Measurements from ENCODE around the gene MAL. TPM values are rescaled to one million over a fixed set of nuclear protein-coding genes. Genes with fewer than 3 reads are reported as not detected.

MAL gene
- total and polyA plus RNA-seq, 2 of the 8 experiments (the other 6 are each of a cell fraction or from before 2014, with no cell fraction given): not detected

GRCh38 chr2:95046371-95047112 is 21.0 kb downstream of the MAL start:
- H4K20me1 ChIP-seq (replicated peaks in 1 of 2; ENCODE audit: control insufficient read depth in 1 of 2, insufficient read depth in 2 of 2, low read length in 2 of 2): no peaks in the 10 kb centered on the region
- no peak overlapping the region for H4K8ac ChIP-seq (ENCODE audit: extremely low read depth, insufficient read depth, low read length)
- H3K79me1 ChIP-seq (ENCODE audit: low read depth, low read length): no peaks in the 10 kb centered on the region; the same call in 1 of the 2 replicates
- H2AK5ac ChIP-seq (ENCODE audit: low read depth, low read length): no peak overlapping the region
- WGBS, 2 experiments (ENCODE audit: extremely low coverage in 1 of 2, insufficient coverage in 1 of 2, insufficient read length in 1 of 2, insufficient replicate concordance in 2 of 2, low coverage in 1 of 2, low lambda C conversion rate in 2 of 2, missing lambda C conversion rate in 1 of 2): 86% methylated on average over 10 of the region's 13 CpGs; no CpG with 5 or more reads in 1 of the 2 experiments
- no peak for FAIRE-seq
- H2BK20ac ChIP-seq (ENCODE audit: low read length): no peak overlapping the region
- POLR2A ChIA-PET (ENCODE audit: partially characterized antibody): no interaction called here
- no peak overlapping the region for H3K9ac ChIP-seq (replicated peaks in 1 of 4; ENCODE audit: extremely low read depth in 1 of 4, low read depth in 3 of 4, low read length in 3 of 4)
- no peak overlapping the region for H3K4me3 ChIP-seq (ENCODE audit: extremely low read depth in 1 of 4, insufficient read depth in 2 of 4, low read depth in 3 of 4, low read length in 4 of 4)
- DNase-seq (ENCODE audit: low read depth in 1 of 2, low spot score in 2 of 2): no peak
- no peak overlapping the region for H3K27ac ChIP-seq (ENCODE audit: low read depth, low read length)
- H3K14ac ChIP-seq (ENCODE audit: insufficient read length): no peak overlapping the region
- no peak overlapping the region for H2BK5ac ChIP-seq (ENCODE audit: low read depth, low read length)
- no peaks in the 10 kb centered on the region; a peak in 1 of 7 replicates for H3K4me1 ChIP-seq (replicated peaks in 1 of 4; ENCODE audit: control insufficient read depth in 3 of 4, insufficient read depth in 4 of 4, low read length in 3 of 4)
- no peaks in the 10 kb centered on the region for H3K79me2 ChIP-seq (ENCODE audit: control insufficient read depth in 1 of 2, insufficient read depth in 2 of 2, low read length in 2 of 2)
- TF ChIP-seq CHD1 (IDR thresholded peaks at IDR 0.05; ENCODE audit: low read depth, low read length) (no peak), ATF3 (IDR thresholded peaks at IDR 0.05; ENCODE audit: insufficient read depth, low read depth, low read length) (no peak), CTBP2 (IDR thresholded peaks at IDR 0.05; ENCODE audit: borderline replicate concordance, insufficient read depth, insufficient read length, low read length) (no peak), SRF (IDR thresholded peaks at IDR 0.05; ENCODE audit: low read depth, low read length) (no peak), GTF2F1 (IDR thresholded peaks at IDR 0.05; ENCODE audit: borderline replicate concordance, low read depth, low read length) (no peak), SIX5 (IDR thresholded peaks at IDR 0.05; ENCODE audit: low read depth, low read length) (no peak), BACH1 (IDR thresholded peaks at IDR 0.05; ENCODE audit: low read length) (no peak), CREB1 (IDR thresholded peaks at IDR 0.05) (no peak), JUN (IDR thresholded peaks at IDR 0.05; ENCODE audit: low read depth, low read length) (no peak), TAF7 (optimal IDR thresholded peaks at IDR 0.05; ENCODE audit: borderline replicate concordance, low read depth, low read length) (no peak)
- H2BK15ac ChIP-seq (ENCODE audit: low read length): no peak overlapping the region
- CTCF ChIA-PET (ENCODE audit: partially characterized antibody): no interaction called here
- H3K27me3 ChIP-seq (replicated peaks in 1 of 4; ENCODE audit: control insufficient read depth in 3 of 4, extremely low read depth in 1 of 4, insufficient read depth in 3 of 4, low read length in 3 of 4): no peaks in the 10 kb centered on the region
- no peak overlapping the region for H4K5ac ChIP-seq (ENCODE audit: insufficient read length, low read depth, low read length)
- H2BK12ac ChIP-seq (ENCODE audit: low read depth, low read length): no peak overlapping the region
- no peaks in the 10 kb centered on the region for H3K36me3 ChIP-seq (ENCODE audit: control insufficient read depth in 2 of 4, insufficient read depth in 4 of 4, low read length in 3 of 4)
- H3K4me2 ChIP-seq (ENCODE audit: insufficient read depth in 1 of 2, low read depth in 2 of 2, low read length in 2 of 2): no peak overlapping the region
- no peak overlapping the region for H4K91ac ChIP-seq (replicated peaks; ENCODE audit: insufficient read length, low read length)
- H2AFZ ChIP-seq (ENCODE audit: low read length): no peak overlapping the region
- no peaks in the 10 kb centered on the region for H3K23me2 ChIP-seq (ENCODE audit: low read depth, low read length)
- H3K4ac ChIP-seq (replicated peaks; ENCODE audit: insufficient read length, low read depth, low read length): no peak overlapping the region
- no peak overlapping the region for H3K23ac ChIP-seq (ENCODE audit: insufficient read length)
- no peak overlapping the region for H3K56ac ChIP-seq (replicated peaks; ENCODE audit: insufficient read length, low read depth, low read length)
- H3K18ac ChIP-seq (ENCODE audit: extremely low read depth, low read length): no peak overlapping the region
- no peak overlapping the region for H2BK120ac ChIP-seq (replicated peaks; ENCODE audit: low read depth, low read length)
- H3K9me3 ChIP-seq (ENCODE audit: insufficient read depth in 2 of 2, low read depth in 1 of 2, low read length in 1 of 2): peaks cover 79 to 94% of the 10 kb centered on the region in 2 experiments

Measured in H1 (cell line).